ENCODE results near the gene ZBTB12.
"Not testable (repeated sequence)": the region's sequence is repeated elsewhere in the genome, so short reads cannot be mapped to it uniquely, and the experiment has no call there.

Gene ZBTB12

DNA sequence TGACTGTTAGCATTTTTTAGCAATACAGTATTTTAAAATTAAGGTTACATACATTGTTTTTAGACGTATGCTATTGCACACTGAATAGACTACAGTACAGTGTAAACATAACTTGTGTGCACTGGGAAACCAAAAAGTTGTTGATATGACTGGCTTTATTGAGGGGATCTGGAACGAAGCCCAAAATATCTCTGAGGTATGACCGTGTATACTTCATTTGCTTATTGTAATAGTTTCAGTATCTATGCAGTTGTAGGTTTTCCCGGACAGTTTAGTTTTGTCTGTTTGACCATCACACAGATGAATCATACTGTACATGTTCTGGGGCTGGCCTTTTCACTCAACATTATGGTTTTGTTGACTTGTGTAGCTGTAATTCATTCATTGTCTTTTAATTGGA is 6.9 kb upstream of the ZBTB12 start:
- Mint-ChIP-seq H3K4me1 (peaks cover 20% of the 10 kb centered on the region), H3K9me3 (no peaks in the 10 kb centered on the region), H3K36me3 (ENCODE audit: low read depth) (no peaks in the 10 kb centered on the region), H3K27me3 (ENCODE audit: low read depth, poor library complexity) (peaks cover 6% of the 10 kb centered on the region), H3K27ac (no peak overlapping the region), H3K4me3 (no peak overlapping the region)
- DNase-seq, result no peak
- TF ChIP-seq CTCF (IDR thresholded peaks at IDR 0.05), result no peak

- peaks cover 20% of the 10 kb centered on the region for H3K4me1 Mint-ChIP-seq
- not testable (repeated sequence) for H3K36me3 Mint-ChIP-seq (ENCODE audit: low read depth); H3K9me3 Mint-ChIP-seq; DNase-seq; H3K27ac Mint-ChIP-seq; H3K27me3 Mint-ChIP-seq (ENCODE audit: low read depth, poor library complexity); H3K4me3 Mint-ChIP-seq
Observed at GRCh38 chr6:31908255-31908654, 6.4 kb upstream of the ZBTB12 start.

DNA sequence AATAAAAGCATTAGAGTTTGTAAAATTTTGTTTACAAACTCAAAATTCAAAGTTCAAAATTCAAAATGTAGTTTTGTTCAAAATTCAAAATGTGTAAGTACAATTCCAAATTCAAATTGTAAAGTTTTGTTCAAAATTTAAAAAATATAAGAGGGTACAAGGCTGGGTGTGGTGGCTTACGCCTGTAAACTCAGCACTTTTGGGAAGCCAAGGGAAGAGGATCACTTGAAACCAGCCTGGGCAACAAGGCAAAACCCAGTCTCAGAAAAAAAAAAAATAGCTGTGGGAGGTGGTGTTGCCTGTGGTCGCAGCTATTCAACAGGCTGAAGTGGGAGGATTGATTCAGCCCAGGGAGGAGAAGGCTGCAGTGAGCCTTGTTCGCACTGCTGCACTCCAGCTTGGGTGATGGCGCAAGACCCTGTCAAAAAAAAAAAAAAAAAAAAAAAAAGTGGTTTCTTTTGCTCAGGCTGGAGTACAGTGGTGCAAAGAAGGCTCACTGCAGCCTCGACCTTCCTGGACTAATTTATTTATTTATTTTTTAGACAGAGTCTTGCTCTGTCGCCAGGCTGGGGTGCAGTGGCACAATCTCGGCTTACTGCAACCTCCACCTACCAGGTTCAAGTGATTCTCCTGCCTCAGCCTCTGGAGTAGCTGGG is 5.4 kb upstream of the ZBTB12 start:
- no peak overlapping the region for H3K4me3 Mint-ChIP-seq
- H3K9me3 Mint-ChIP-seq, result no peaks in the 10 kb centered on the region
- H3K27me3 Mint-ChIP-seq (ENCODE audit: low read depth, poor library complexity), result peaks cover 6% of the 10 kb centered on the region
- no peaks in the 10 kb centered on the region for H3K36me3 Mint-ChIP-seq (ENCODE audit: low read depth)
- no peak for DNase-seq
- H3K4me1 Mint-ChIP-seq, result peaks cover 27% of the 10 kb centered on the region
- no peak for TF ChIP-seq CTCF (IDR thresholded peaks at IDR 0.05)
- H3K27ac Mint-ChIP-seq, result no peak overlapping the region

GRCh38 chr6:31906727-31907126 is 4.8 kb upstream of the ZBTB12 start:
- Mint-ChIP-seq H3K4me1 (peaks cover 23% of the 10 kb centered on the region), H3K4me3 (peak overlapping the region; percentile 57)
- H3K27ac Mint-ChIP-seq; DNase-seq; H3K36me3 Mint-ChIP-seq (ENCODE audit: low read depth); H3K27me3 Mint-ChIP-seq (ENCODE audit: low read depth, poor library complexity); H3K9me3 Mint-ChIP-seq: not testable (repeated sequence)

- Mint-ChIP-seq H3K4me1 (peaks cover 23% of the 10 kb centered on the region), H3K9me3 (no peaks in the 10 kb centered on the region), H3K27ac (peak overlapping the region; percentile 66), H3K36me3 (ENCODE audit: low read depth) (no peaks in the 10 kb centered on the region), H3K27me3 (ENCODE audit: low read depth, poor library complexity) (peaks cover 6% of the 10 kb centered on the region), H3K4me3 (peak overlapping the region; percentile 57)
- DNase-seq, result no peak
- TF ChIP-seq CTCF (IDR thresholded peaks at IDR 0.05), result no peak
Observed at GRCh38 chr6:31906122-31906521, 4.2 kb upstream of the ZBTB12 start.

DNA sequence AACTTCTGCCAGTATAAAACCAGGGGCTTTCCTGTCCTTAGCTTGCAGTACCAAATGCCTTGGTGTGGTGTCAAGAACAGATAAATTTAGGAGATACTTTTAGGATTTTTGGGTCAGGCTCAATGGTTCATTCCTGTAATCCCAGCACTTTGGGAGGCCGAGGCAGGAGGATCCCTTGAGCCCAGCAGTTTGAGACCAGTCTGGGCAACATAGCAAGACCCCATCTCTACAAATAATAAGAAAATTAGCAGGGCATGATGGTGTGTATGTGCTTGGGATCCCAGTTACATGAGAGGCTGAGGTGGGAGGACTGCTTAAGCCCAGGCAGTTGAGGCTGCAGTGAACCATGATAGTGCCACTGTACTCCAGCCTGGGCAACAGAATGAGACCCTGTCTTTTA is 3.2 kb upstream of the ZBTB12 start:
- no peak for TF ChIP-seq CTCF (IDR thresholded peaks at IDR 0.05)
- no peaks in the 10 kb centered on the region for H3K9me3 Mint-ChIP-seq
- H3K36me3 Mint-ChIP-seq (ENCODE audit: low read depth), result no peaks in the 10 kb centered on the region
- peaks cover under 1% of the 10 kb centered on the region for H3K27me3 Mint-ChIP-seq (ENCODE audit: low read depth, poor library complexity)
- H3K4me1 Mint-ChIP-seq, result peaks cover 30% of the 10 kb centered on the region
- no peak overlapping the region for H3K27ac Mint-ChIP-seq
- no peak for DNase-seq
- H3K4me3 Mint-ChIP-seq, result no peak overlapping the region

GRCh38 chr6:31903957-31904356 is 2.1 kb upstream of the ZBTB12 start:
- H3K4me3 Mint-ChIP-seq, result peak overlapping the region; percentile 19
- no peak for TF ChIP-seq CTCF (IDR thresholded peaks at IDR 0.05)
- H3K4me1 Mint-ChIP-seq, result peaks cover 40% of the 10 kb centered on the region
- H3K27me3 Mint-ChIP-seq (ENCODE audit: low read depth, poor library complexity), result peaks cover 3% of the 10 kb centered on the region
- no peaks in the 10 kb centered on the region for H3K9me3 Mint-ChIP-seq
- no peaks in the 10 kb centered on the region for H3K36me3 Mint-ChIP-seq (ENCODE audit: low read depth)
- no peak overlapping the region for H3K27ac Mint-ChIP-seq
- DNase-seq, result no peak
